GM23338 (cell line): ENCODE measurements around the gene LNX1.

Source experiments
- CREB1 ChIP-seq: fragments of 250-450 bp; sonication (Bioruptor Pico); IDR thresholded peaks from 2 replicates; pipeline ENCODE4 v1.5.0; 2020; ENCODE audit warnings: low read depth, mild to moderate bottlenecking, moderate library complexity
- CTCF ChIP-seq, 2 experiments: fragments of 200-600 bp in 1 of 2; sonication (generic) in 1 of 2; conservative IDR thresholded peaks; 2 replicates each; pipeline versions ENCODE4 v1.5.1 to v1.6.1; 2016 to 2017; ENCODE audit warnings: antibody characterized with exemption in 2 of 2, low read depth in 2 of 2, mild to moderate bottlenecking in 2 of 2, moderate library complexity in 1 of 2
- EZH2 ChIP-seq: fragments of 200-600 bp; sonication (generic); IDR thresholded peaks from one replicate; pipeline ENCODE4 v1.8.0; 2017; ENCODE audit warnings: antibody characterized with exemption, mild to moderate bottlenecking, low read depth; ENCODE audit not compliant: unreplicated experiment
- EZH2phosphoT487 ChIP-seq: fragments of 200-600 bp; sonication (generic); IDR thresholded peaks from one replicate; pipeline ENCODE4 v1.8.1; 2018; ENCODE audit warnings: antibody characterized with exemption; ENCODE audit not compliant: unreplicated experiment
- JUNB ChIP-seq: IDR thresholded peaks from one replicate; pipeline ENCODE4 v1.6.1; 2016; ENCODE audit warnings: antibody characterized with exemption; ENCODE audit not compliant: unreplicated experiment
- POLR2AphosphoS5 ChIP-seq: IDR thresholded peaks from 2 replicates; pipeline ENCODE4 v1.6.1; 2016; ENCODE audit warnings: antibody characterized with exemption, low read depth
- STAT1 ChIP-seq: IDR thresholded peaks from one replicate; pipeline ENCODE4 v1.6.1; 2016; ENCODE audit warnings: antibody characterized with exemption; ENCODE audit not compliant: unreplicated experiment
- ZNF114 ChIP-seq: fragments of 250-450 bp; sonication (Bioruptor Pico); IDR thresholded peaks from 2 replicates; pipeline ENCODE4 v1.5.0; 2020; ENCODE audit warnings: mild to moderate bottlenecking, moderate library complexity
- TF ChIP-seq, protein P1 (sequence below): IDR thresholded peaks from one replicate; pipeline ENCODE4 v1.6.1; 2018; ENCODE audit warnings: antibody characterized with exemption; ENCODE audit not compliant: unreplicated experiment

- no peak for TF ChIP-seq EZH2phosphoT487
- no peak for TF ChIP-seq CTCF (conservative IDR thresholded peaks at IDR 0.05; ENCODE audit: low read depth in 2 of 2)
- TF ChIP-seq POLR2AphosphoS5, result no peak
- no peak for TF ChIP-seq ZNF114 (CRISPR knock-in tag)
- no peak for TF ChIP-seq EZH2
- TF ChIP-seq, protein P1, sequence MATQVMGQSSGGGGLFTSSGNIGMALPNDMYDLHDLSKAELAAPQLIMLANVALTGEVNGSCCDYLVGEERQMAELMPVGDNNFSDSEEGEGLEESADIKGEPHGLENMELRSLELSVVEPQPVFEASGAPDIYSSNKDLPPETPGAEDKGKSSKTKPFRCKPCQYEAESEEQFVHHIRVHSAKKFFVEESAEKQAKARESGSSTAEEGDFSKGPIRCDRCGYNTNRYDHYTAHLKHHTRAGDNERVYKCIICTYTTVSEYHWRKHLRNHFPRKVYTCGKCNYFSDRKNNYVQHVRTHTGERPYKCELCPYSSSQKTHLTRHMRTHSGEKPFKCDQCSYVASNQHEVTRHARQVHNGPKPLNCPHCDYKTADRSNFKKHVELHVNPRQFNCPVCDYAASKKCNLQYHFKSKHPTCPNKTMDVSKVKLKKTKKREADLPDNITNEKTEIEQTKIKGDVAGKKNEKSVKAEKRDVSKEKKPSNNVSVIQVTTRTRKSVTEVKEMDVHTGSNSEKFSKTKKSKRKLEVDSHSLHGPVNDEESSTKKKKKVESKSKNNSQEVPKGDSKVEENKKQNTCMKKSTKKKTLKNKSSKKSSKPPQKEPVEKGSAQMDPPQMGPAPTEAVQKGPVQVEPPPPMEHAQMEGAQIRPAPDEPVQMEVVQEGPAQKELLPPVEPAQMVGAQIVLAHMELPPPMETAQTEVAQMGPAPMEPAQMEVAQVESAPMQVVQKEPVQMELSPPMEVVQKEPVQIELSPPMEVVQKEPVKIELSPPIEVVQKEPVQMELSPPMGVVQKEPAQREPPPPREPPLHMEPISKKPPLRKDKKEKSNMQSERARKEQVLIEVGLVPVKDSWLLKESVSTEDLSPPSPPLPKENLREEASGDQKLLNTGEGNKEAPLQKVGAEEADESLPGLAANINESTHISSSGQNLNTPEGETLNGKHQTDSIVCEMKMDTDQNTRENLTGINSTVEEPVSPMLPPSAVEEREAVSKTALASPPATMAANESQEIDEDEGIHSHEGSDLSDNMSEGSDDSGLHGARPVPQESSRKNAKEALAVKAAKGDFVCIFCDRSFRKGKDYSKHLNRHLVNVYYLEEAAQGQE, result no peak
- no peak for TF ChIP-seq CREB1
- TF ChIP-seq JUNB, result no peak
- no peak for TF ChIP-seq STAT1
Measured at GRCh38 chr4:53478671-53479456, 112.4 kb downstream of the LNX1 start.
